GM10847 (cell line): ENCODE data around the gene CCNK.

Source experiments
- POLR2A ChIP-seq: IDR thresholded peaks from 2 replicates; pipeline ENCODE4 v1.6.1; 2011; ENCODE audit not compliant: insufficient read length; ENCODE audit errors: extremely low read depth

Gene CCNK

GRCh38 chr14:99518441-99519346 is 37.5 kb downstream of the CCNK start:
- TF ChIP-seq POLR2A, result no peak

DNA sequence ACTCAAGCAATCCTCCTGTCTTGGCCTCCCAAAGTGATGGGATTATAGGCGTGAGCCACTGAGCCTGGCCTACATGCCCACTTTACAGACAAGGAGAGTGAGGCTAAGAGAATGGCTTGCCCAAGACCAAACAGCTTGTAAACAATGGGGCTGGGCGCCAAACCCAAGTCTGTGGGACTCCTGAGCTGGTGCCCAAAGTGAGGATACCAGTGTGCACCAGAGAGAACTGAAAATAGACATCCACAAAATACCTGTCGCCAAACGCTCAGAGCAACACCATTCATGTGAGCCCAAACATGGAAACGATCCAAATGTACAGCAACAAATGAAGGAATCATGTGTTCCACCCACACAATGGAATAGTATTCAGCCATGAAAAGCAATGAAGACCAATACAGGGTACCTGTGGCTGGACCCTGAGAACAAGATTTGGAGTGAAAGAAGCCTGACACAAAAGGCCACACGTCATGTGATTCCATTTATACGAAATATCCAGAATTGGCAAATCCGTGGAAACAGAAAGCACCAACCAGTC is 38.2 kb downstream of the CCNK start:
- no peak for TF ChIP-seq POLR2A

GRCh38 chr14:99519931-99520421 is 38.8 kb downstream of the CCNK start:
- TF ChIP-seq POLR2A, result no peak

- no peak for TF ChIP-seq POLR2A
These were observed 39.4 kb downstream of the CCNK start for GRCh38 chr14:99520571-99521081.

GRCh38 chr14:99521176-99522024 is 40.2 kb downstream of the CCNK start:
- TF ChIP-seq POLR2A, result no peak

- TF ChIP-seq POLR2A, result no peak
These were observed 40.8 kb downstream of the CCNK start for GRCh38 chr14:99522025-99522401.

DNA sequence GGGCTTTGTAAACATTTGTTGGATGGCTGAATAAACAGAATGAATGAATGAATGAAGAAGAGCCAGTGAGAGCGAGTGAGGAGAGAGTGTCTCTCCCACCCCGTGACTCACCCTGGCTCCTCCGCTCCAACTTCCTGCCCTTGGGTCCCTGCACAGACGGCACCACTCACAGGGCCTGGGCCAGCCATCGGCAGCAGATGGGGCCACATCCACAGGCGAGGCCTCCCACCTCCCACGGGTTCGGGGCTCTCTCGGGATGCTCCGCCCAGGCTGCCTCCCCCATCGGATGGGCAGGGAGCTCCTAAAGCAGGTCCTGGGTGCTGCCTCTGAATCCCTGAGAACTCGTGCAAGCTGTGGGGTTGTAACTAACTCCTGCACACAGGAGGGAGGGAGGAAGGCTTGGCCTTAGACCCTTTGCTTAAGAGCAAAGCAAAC is 41.3 kb downstream of the CCNK start:
- no peak for TF ChIP-seq POLR2A

DNA sequence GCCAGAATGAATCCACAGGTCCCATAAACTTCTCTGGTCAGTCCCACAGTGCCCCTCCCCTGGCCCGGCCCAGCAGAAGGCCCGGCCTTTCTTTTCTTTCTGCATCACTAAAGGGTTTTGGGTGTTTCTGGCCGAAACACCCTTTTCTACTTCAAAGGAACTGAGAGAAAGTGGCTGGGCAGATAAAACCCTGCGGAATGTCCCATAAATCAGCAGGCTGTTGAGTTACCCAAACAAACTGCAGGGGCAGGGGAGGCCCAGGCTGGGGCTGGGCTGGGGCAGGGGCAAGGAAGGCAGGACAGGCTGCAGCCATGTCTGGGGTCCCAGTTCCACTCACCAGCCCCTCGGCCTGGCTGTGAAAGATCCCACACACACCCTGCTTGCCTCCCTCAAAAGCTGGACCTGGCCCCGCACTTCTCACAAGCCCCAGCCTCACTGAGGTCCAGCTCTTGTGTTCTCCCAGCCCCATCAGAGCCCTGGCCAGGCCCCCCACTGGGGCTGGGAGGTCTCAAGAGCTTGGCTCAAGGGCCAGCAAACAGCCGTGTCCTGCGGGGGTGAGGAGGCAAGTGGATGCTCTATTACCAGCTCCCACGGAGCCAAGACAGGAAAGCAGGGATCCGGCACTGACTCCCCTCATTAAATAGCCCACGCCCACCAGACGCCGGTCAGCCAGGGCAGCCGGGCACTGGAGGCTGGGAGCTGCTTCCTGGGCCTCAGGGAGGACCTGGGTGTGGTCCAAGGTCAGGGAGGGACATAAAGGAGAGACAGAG is 41.9 kb downstream of the CCNK start:
- no peak for TF ChIP-seq POLR2A

DNA sequence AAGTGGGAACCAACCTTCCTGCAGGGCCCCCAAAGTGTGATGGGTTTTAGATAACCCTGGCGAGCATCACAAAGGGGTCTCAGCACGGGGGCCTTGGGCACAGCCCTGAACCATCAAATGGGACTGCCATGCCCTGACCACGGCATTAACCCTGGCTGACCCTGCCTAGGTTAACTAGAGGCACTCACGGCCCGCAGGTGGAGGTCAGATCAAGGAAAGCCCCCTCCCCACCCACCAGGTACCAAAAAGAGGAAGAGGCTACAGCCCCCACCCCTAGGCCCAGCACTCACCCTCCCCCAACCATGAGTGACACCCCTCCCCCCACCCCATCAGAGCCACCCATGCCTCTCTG is 42.5 kb downstream of the CCNK start:
- TF ChIP-seq POLR2A, result no peak

DNA sequence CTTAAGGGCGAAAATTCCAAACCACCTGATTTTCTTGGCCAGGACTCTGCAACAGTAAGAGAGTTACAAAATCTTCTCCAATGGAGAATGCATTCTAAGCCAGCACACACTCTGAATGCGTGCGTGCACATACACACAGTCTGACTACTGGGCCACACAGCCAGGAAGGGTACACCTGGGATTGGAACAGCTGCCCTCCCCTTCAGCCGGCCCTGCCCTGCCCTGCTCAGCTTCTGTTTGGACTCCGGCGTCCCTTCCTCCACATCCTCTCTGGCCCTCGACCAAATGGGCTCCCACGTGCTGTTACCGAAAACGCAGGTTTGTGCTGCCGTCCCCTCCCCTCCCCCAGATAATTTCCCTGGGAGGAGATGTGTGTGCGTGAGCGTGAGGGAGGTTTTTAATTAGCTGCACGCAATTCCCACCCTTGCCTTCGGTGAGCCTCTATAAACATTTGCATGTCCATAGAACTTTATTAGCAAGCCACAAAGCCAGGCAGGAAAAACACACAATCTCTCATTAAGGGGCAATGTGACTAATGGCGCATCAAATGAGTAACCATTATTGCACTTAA is 43.0 kb downstream of the CCNK start:
- no peak for TF ChIP-seq POLR2A

GRCh38 chr14:99524804-99525698 is 43.8 kb downstream of the CCNK start:
- no peak for TF ChIP-seq POLR2A

DNA sequence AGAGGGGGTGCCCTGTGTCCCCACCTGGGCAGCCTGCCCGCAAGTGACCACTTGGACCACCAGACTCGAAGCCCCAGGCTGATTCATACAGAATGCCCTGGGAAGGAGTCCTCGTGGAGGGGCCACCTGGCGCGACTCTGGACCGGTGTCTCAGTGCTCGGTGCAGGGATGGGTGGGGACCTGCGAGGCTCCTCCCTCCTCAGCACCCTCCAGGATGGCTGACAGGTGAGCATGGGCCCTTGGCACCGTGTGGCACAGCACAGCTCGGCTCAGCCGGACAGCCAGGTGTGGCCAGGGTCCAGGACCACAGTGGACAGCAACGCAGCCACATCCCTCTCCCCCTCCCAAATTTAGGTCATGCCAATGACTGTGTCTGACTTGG is 44.5 kb downstream of the CCNK start:
- TF ChIP-seq POLR2A, result no peak

GRCh38 chr14:99527026-99527425 is 45.8 kb downstream of the CCNK start:
- no peak for TF ChIP-seq POLR2A

DNA sequence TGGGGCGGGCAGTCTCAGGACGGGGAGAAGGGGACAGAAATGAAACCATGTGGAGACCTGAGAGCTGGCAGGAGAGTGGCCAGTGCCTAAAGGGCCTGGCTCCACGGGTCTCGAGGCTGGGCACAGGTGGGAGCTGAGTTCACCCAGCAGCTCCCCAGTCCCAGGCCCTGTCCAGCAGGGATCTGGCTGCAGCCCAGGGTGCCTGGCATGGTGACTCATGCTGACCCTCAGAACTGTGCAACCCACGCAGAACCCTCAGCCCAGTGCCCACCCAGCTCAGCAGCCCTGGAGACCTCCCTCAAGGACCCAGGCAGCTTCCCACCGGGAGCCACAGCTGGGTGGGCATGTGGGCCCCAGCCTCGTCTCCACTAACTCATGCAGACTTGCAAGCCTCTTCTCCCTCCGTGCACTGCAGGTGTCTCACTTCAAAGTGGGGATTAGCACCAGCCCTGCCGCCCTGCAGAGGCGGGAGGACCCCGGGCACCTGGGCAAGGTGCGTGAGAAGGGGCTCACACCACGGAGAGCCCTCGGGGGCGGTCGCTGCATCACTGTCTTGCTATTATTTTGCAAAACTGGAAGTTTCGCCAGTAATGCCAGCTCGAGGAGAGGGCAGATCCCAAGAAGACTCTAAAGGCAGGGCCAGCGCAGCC is 46.3 kb downstream of the CCNK start:
- TF ChIP-seq POLR2A, result no peak
